Astrocyte (in vitro differentiated cells and primary cell): ENCODE measurements around the gene CDC42BPA. TPM values are rescaled to one million over a fixed set of nuclear protein-coding genes. Genes with fewer than 3 reads are reported as not detected.
A peak's percentile ranks its signal among the peaks of the same experiment; 100 is the strongest.
"Not testable (repeated sequence)": the region's sequence is repeated elsewhere in the genome, so short reads cannot be mapped to it uniquely, and the experiment has no call there.

ENCODE experiments used
- DNase-seq: peaks from one replicate; pipeline ENCODE4 v3.0.0-alpha.2; 2010; ENCODE audit warnings: low read depth
- FAIRE-seq: peaks from 2 replicates; lab custom pipeline; 2011; peaks lifted over from hg19 to GRCh38; lab: Jason Lieb, UNC
- H2AFZ ChIP-seq: 2 replicates; pipeline ENCODE4 v1.6.0; 2012; ENCODE audit warnings: low read depth, low read length, inconsistent platforms
- H3K27ac ChIP-seq: 2 replicates; pipeline ENCODE4 v1.5.1; 2011; ENCODE audit warnings: low read depth, low read length, inconsistent platforms
- H3K27me3 ChIP-seq: 2 replicates; pipeline ENCODE4 v1.6.0; 2011; ENCODE audit warnings: low read length, inconsistent platforms; ENCODE audit not compliant: insufficient read depth
- H3K36me3 ChIP-seq: 2 replicates; pipeline ENCODE4 v1.5.1; 2011; ENCODE audit warnings: low read length, inconsistent platforms; ENCODE audit not compliant: insufficient read depth
- H3K4me1 ChIP-seq: 2 replicates; pipeline ENCODE4 v1.5.1; 2011; ENCODE audit warnings: low read length, inconsistent platforms; ENCODE audit not compliant: insufficient read depth
- H3K4me2 ChIP-seq: 2 replicates; pipeline ENCODE4 v1.6.0; 2012; ENCODE audit warnings: low read length, inconsistent platforms
- H3K4me3 ChIP-seq: 2 replicates; pipeline ENCODE4 v1.5.1; 2011; ENCODE audit warnings: low read depth, mild to moderate bottlenecking, low read length, inconsistent platforms; ENCODE audit not compliant: insufficient read depth
- H3K79me2 ChIP-seq: 2 replicates; pipeline ENCODE4 v1.6.0; 2012; ENCODE audit warnings: mild to moderate bottlenecking, low read length, inconsistent platforms; ENCODE audit not compliant: insufficient read depth
- H3K9ac ChIP-seq: 2 replicates; pipeline ENCODE4 v1.6.0; 2012; ENCODE audit warnings: mild to moderate bottlenecking, low read length, inconsistent platforms
- H3K9me3 ChIP-seq: 2 replicates; pipeline ENCODE4 v1.5.1; 2012; ENCODE audit warnings: low read depth, mild to moderate bottlenecking, low read length, inconsistent platforms; ENCODE audit not compliant: insufficient read depth
- H4K20me1 ChIP-seq: 2 replicates; pipeline ENCODE4 v1.6.0; 2012; ENCODE audit warnings: low read length, inconsistent platforms; ENCODE audit not compliant: insufficient read depth
- H3K27ac Mint-ChIP-seq: one replicate; pipeline ENCODE4 v1.8.0; 2021; ENCODE audit warnings: mild to moderate bottlenecking, mixed read lengths; ENCODE audit not compliant: unreplicated experiment
- H3K27me3 Mint-ChIP-seq: one replicate; pipeline ENCODE4 v1.8.0; 2021; ENCODE audit warnings: low read depth, mixed read lengths; ENCODE audit not compliant: unreplicated experiment
- H3K36me3 Mint-ChIP-seq: one replicate; pipeline ENCODE4 v1.8.0; 2021; ENCODE audit warnings: low read depth, mixed read lengths; ENCODE audit not compliant: unreplicated experiment
- H3K4me1 Mint-ChIP-seq: one replicate; pipeline ENCODE4 v1.8.0; 2021; ENCODE audit warnings: low read depth, mixed read lengths; ENCODE audit not compliant: unreplicated experiment
- H3K4me3 Mint-ChIP-seq: one replicate; pipeline ENCODE4 v1.8.0; 2021; ENCODE audit warnings: mild to moderate bottlenecking, moderate library complexity, mixed read lengths; ENCODE audit not compliant: unreplicated experiment
- H3K9me3 Mint-ChIP-seq: one replicate; pipeline ENCODE4 v1.8.0; 2021; ENCODE audit warnings: mild to moderate bottlenecking, mixed read lengths; ENCODE audit not compliant: unreplicated experiment
- CTCF ChIP-seq: IDR thresholded peaks from 2 replicates; pipeline ENCODE4 v1.5.1; 2011; ENCODE audit warnings: low read depth, mild to moderate bottlenecking, inconsistent platforms, low read length, moderate library complexity; ENCODE audit not compliant: insufficient read depth
- EZH2 ChIP-seq: IDR thresholded peaks from 2 replicates; pipeline ENCODE4 v1.6.1; 2012; ENCODE audit warnings: mild to moderate bottlenecking, low read length, inconsistent platforms; ENCODE audit not compliant: insufficient read depth
- total RNA-seq: library from RNA; stranded (reverse); gene quantifications from 2 replicates; pipeline ENCODE4 v1.2.1, GENCODE V29; 2021

The CDC42BPA gene
- total RNA-seq, 1 donor from 2014 or later: 34.5 TPM

DNA sequence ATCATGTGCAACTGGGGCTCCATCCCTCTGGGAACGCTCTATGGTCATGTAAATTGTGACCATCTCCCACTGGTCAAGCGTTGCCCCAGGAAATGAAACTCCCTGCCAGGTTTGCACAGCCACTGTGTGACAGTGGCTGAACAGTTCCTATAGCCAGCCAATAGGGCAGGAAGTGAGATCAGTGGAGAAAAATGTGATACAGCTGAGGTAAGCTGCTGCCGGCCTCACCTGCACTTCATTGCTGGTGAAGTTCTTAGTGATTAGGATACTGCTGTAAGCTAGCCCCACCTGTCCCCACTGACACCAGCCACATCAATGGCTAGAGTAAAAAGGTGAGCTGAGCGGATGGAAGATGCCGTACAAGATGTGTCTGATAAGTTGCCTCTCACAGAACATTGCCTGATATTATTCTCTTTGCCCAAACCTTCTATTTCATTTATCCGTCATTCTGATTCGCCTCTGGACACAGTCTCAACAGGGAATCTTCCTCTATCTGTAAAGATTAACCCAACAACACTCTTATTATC, 38.4 kb upstream of the CDC42BPA start:
- H3K9me3 ChIP-seq: no peaks in the 10 kb centered on the region
- Mint-ChIP-seq H3K36me3 (no peaks in the 10 kb centered on the region), H3K4me3 (no peak overlapping the region), H3K27me3 (peaks cover 2% of the 10 kb centered on the region), H3K27ac (peak overlapping the region; percentile 91), H3K4me1 (peaks cover 17% of the 10 kb centered on the region), H3K9me3 (peaks cover 3% of the 10 kb centered on the region)
- FAIRE-seq (no peak), DNase-seq (no peak)
- H3K4me3 ChIP-seq: no peak overlapping the region
- H3K79me2 ChIP-seq: no peaks in the 10 kb centered on the region
- TF ChIP-seq CTCF (no peak), EZH2 (no peak)
- H4K20me1 ChIP-seq: no peaks in the 10 kb centered on the region
- H3K9ac ChIP-seq: no peak overlapping the region
- H3K27me3 ChIP-seq: no peaks in the 10 kb centered on the region
- H3K27ac ChIP-seq: no peak overlapping the region
- H2AFZ ChIP-seq: no peak overlapping the region
- peaks cover 18% of the 10 kb centered on the region for H3K4me1 ChIP-seq
- no peaks in the 10 kb centered on the region for H3K36me3 ChIP-seq
- H3K4me2 ChIP-seq: peak overlapping the region; percentile 79

DNA sequence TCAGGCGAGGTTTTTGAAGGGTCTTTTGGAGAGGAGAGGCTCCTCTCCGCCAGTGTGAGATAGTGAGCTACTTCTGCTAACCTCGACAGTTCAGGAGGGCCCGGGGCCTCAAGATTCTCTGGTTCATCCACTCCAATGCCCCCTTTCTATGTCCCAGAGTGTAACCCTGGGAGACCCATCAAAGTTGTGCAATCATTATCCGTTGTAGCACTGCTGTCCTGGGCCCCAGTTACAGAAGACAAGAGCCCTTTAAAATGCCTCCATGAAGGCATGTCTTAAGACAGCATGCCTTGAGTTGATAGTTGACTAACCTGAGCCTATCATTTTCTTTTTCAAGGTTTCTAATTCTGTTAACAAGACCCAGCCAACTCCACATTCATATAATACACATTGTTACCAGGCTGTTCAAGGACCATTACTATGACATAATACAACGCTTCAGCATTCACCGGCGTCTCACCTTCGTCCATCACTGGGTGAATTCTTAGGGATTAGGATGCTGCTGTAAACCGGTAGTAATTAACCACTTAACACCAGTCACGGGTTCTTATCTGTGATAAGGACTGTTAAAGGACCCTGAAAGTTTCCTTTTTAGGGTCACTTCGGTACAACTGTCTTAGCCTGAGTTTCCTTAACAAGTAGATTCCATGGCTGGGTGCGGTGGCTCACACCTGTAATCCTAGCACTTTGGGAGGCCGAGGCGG, 37.4 kb upstream of the CDC42BPA start:
- H3K36me3 ChIP-seq: no peaks in the 10 kb centered on the region
- no peak overlapping the region for H3K9ac ChIP-seq
- H3K4me2 ChIP-seq: no peak overlapping the region
- H3K4me3 Mint-ChIP-seq: no peak overlapping the region
- peaks cover 2% of the 10 kb centered on the region for H3K27me3 Mint-ChIP-seq
- no peak overlapping the region for H3K4me3 ChIP-seq
- H3K79me2 ChIP-seq: no peaks in the 10 kb centered on the region
- no peaks in the 10 kb centered on the region for H3K36me3 Mint-ChIP-seq
- H4K20me1 ChIP-seq: no peaks in the 10 kb centered on the region
- H3K4me1 Mint-ChIP-seq: peaks cover 17% of the 10 kb centered on the region
- FAIRE-seq: no peak
- H3K9me3 ChIP-seq: no peaks in the 10 kb centered on the region
- DNase-seq: no peak
- no peak overlapping the region for H3K27ac ChIP-seq
- no peaks in the 10 kb centered on the region for H3K27me3 ChIP-seq
- peaks cover 3% of the 10 kb centered on the region for H3K9me3 Mint-ChIP-seq
- H3K27ac Mint-ChIP-seq: peak overlapping the region; percentile 9
- no peak overlapping the region for H2AFZ ChIP-seq
- H3K4me1 ChIP-seq: peaks cover 25% of the 10 kb centered on the region
- TF ChIP-seq EZH2: no peak
- TF ChIP-seq CTCF: no peak

- Histone ChIP-seq H3K4me1 (peaks cover 25% of the 10 kb centered on the region), H3K27me3 (no peaks in the 10 kb centered on the region), H3K79me2 (no peaks in the 10 kb centered on the region), H3K36me3 (no peaks in the 10 kb centered on the region), H3K4me3 (no peak overlapping the region), H3K27ac (no peak overlapping the region), H3K9me3 (no peaks in the 10 kb centered on the region), H2AFZ (no peak overlapping the region), H3K4me2 (no peak overlapping the region), H3K9ac (no peak overlapping the region), H4K20me1 (no peaks in the 10 kb centered on the region)
- FAIRE-seq (no peak), DNase-seq (no peak)
- peaks cover 2% of the 10 kb centered on the region for H3K27me3 Mint-ChIP-seq
- peaks cover 17% of the 10 kb centered on the region for H3K4me1 Mint-ChIP-seq
- no peaks in the 10 kb centered on the region for H3K36me3 Mint-ChIP-seq
- TF ChIP-seq EZH2 (no peak), CTCF (no peak)
- no peaks in the 10 kb centered on the region for H3K9me3 Mint-ChIP-seq
- H3K4me3 Mint-ChIP-seq: peak overlapping the region; percentile 51
- no peak overlapping the region for H3K27ac Mint-ChIP-seq
These were observed 34.9 kb upstream of the CDC42BPA start for GRCh38 chr1:227353186-227353585.

DNA sequence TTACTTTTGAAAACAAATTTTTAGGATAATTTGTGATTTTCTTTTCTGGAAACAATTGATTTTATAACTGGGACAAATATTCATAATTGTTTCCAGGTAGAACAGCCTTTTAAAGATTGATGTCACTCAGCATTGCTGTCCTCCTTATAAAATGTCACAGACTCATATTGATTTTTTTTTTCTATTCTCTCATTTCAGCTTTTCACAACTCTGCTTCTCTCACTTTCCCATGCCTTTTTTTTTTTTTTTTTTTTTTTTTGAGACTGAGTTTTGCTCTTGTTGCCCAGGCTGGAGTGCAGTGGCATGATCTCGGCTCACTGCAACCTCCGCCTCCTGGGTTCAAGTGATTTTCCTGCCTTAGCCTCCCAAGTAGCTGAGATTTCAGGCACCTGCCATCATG, 33.9 kb upstream of the CDC42BPA start:
- H3K36me3 ChIP-seq, H3K9ac ChIP-seq, H3K27me3 Mint-ChIP-seq, H3K9me3 ChIP-seq, H3K4me1 Mint-ChIP-seq, DNase-seq, H3K27ac ChIP-seq, H3K27ac Mint-ChIP-seq, H3K27me3 ChIP-seq, H3K4me3 Mint-ChIP-seq, H4K20me1 ChIP-seq, H2AFZ ChIP-seq, H3K9me3 Mint-ChIP-seq, H3K4me2 ChIP-seq, H3K36me3 Mint-ChIP-seq, H3K79me2 ChIP-seq, H3K4me3 ChIP-seq, FAIRE-seq: not testable (repeated sequence)
- peaks cover 16% of the 10 kb centered on the region for H3K4me1 ChIP-seq
